K562 (cell line): ENCODE data around the gene ALKBH8. TPM values are rescaled to one million over a fixed set of nuclear protein-coding genes. Genes with fewer than 3 reads are reported as not detected.

Source experiments
- BRD4 ChIP-seq: fragments of 200-600 bp; sonication (generic); IDR thresholded peaks from 2 replicates; pipeline ENCODE4 v1.6.1; 2017; ENCODE audit warnings: inconsistent platforms
- ETS2 ChIP-seq: IDR thresholded peaks from 2 replicates; pipeline ENCODE4 v1.6.1; 2016; ENCODE audit warnings: borderline replicate concordance, missing genetic modification characterization, mild to moderate bottlenecking, moderate library complexity, missing compliant biosample characterization; ENCODE audit not compliant: poor library complexity, severe bottlenecking
- FOXK1 ChIP-seq: sonication (generic); formaldehyde crosslinking; IDR thresholded peaks from 2 replicates; pipeline ENCODE4 v1.8.0; 2022; ENCODE audit warnings: missing genetic modification reagents, mild to moderate bottlenecking, borderline replicate concordance
- NFE2 ChIP-seq: IDR thresholded peaks from 2 replicates; pipeline ENCODE4 v1.6.1; 2014; ENCODE audit warnings: antibody characterized with exemption, low read depth
- NUFIP1 ChIP-seq: fragments of 450-650 bp; IDR thresholded peaks from 2 replicates; pipeline ENCODE4 v1.6.1; 2018; ENCODE audit not compliant: partially characterized antibody
- SAFB ChIP-seq: fragments of 200-400 bp; formaldehyde crosslinking; IDR thresholded peaks from 2 replicates; pipeline ENCODE4 v1.6.1; 2017; ENCODE audit warnings: low read depth, low read length, borderline replicate concordance
- ZFPM2 ChIP-seq: fragments of 250-450 bp; sonication (Bioruptor Pico); IDR thresholded peaks from 2 replicates; pipeline ENCODE4 v1.5.1; 2022; ENCODE audit warnings: mild to moderate bottlenecking
- ZHX1 ChIP-seq: fragments of 150-350 bp; conservative IDR thresholded peaks from 2 replicates; pipeline ENCODE4 v1.6.1; 2014; ENCODE audit warnings: low read length
- ZNF134 ChIP-seq: fragments of 250-450 bp; sonication (Bioruptor Pico); conservative IDR thresholded peaks from 2 replicates; pipeline ENCODE4 v1.4.0; 2020
- ZNF143 ChIP-seq: sonication (generic); formaldehyde crosslinking; IDR thresholded peaks from 2 replicates; pipeline ENCODE4 v1.9.0; 2022; ENCODE audit warnings: mild to moderate bottlenecking, missing genetic modification reagents
- ZNF398 ChIP-seq: fragments of 250-450 bp; sonication (Bioruptor Pico); IDR thresholded peaks from 2 replicates; pipeline ENCODE4 v1.8.0; 2021; ENCODE audit warnings: moderate library complexity, mild to moderate bottlenecking, inconsistent platforms
- polyA plus RNA-seq, 8 experiments: library from polyadenylated mRNA; depleted of rRNA in 4 of 8; stranded (reverse) in 5 of 8; unstranded in 3 of 8; fragments of >200 nt; fragmentation: Nextera tagmentation in 2 of 8; fragmentation: Illumina TruSeq in 1 of 8; extraction: Ambion mirVana in 2 of 8; extraction: Trizol in 1 of 8; gene quantifications; 2 replicates each; pipeline versions ENCODE4 v1.2.1 to v1.2.3, GENCODE V29; 2011 to 2014; ENCODE audit warnings: inconsistent platforms in 1 of 8, missing spikeins in 1 of 8
- total RNA-seq, 7 experiments: library from RNA; depleted of rRNA in 6 of 7; stranded (reverse); fragments of >200 nt in 6 of 7; fragmentation: Illumina TruSeq in 2 of 7; extraction: Trizol in 2 of 7; gene quantifications; 2 replicates each; pipeline versions ENCODE4 v1.2.1 to v1.2.3, GENCODE V29; 2011 to 2021; ENCODE audit warnings: low replicate concordance in 1 of 7
- TF ChIP-seq, protein P1 (sequence below): fragments of 450-650 bp; IDR thresholded peaks from 2 replicates; pipeline ENCODE4 v1.6.1; 2017; ENCODE audit warnings: mild to moderate bottlenecking, moderate library complexity
- TF ChIP-seq, protein P2 (sequence below): fragments of 450-650 bp; IDR thresholded peaks from 2 replicates; pipeline ENCODE4 v1.6.1; 2016; ENCODE audit warnings: missing biosample characterization, missing genetic modification characterization
- TF ChIP-seq, protein P3 (sequence below): fragments of 250-450 bp; sonication (Bioruptor Pico); IDR thresholded peaks from 2 replicates; pipeline ENCODE4 v1.4.0; 2020; ENCODE audit warnings: borderline replicate concordance
- TF ChIP-seq, protein P4 (sequence below): fragments of 450-650 bp; IDR thresholded peaks from 2 replicates; pipeline ENCODE4 v1.6.1; 2016; ENCODE audit warnings: borderline replicate concordance

Gene ALKBH8
- total and polyA plus RNA-seq, 9 of the 15 experiments (the other 6 are each of a cell fraction or from before 2014, with no cell fraction given), result 4.3 to 14.4 (median 9.1) TPM

DNA sequence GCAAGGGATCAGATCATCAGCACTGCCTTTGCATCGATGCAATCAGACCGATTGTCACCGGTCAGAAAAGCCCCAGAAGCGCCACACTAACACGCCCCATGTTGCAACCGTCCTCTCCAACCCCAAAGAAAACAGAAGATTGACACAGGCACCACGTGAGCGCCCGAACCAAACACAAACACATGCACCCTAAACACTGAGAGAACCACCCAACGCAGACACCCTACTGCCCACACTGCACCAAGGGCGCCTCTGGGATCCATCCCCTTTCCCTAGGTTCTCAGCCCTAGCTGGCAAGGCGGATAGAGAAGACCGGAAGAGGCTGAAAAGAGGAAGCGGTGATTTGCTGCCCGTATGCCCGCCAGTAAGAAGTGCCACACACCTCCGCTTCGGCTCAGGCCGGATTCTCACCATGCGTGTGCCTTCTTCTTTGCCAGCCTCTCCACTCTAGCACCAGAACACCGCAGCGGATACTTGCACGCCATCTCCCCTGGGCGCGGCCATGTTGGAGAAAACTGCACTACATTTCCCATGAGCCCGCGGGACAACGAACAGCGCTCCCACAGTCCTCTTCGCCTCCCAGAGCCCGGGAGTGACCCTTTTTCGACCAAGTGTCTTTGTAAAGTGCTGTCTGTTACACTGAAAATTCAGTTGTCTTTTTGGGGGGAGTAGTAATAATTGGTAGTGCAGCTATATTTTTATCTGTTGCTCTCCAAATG, at the start of gene ALKBH8 (continued):
- TF ChIP-seq FOXK1 (CRISPR knock-in tag), result peak; percentile 22; the same call in 1 of the 2 replicates
- TF ChIP-seq ZNF143 (CRISPR knock-in tag), result peak; percentile 95
- TF ChIP-seq, protein P1, sequence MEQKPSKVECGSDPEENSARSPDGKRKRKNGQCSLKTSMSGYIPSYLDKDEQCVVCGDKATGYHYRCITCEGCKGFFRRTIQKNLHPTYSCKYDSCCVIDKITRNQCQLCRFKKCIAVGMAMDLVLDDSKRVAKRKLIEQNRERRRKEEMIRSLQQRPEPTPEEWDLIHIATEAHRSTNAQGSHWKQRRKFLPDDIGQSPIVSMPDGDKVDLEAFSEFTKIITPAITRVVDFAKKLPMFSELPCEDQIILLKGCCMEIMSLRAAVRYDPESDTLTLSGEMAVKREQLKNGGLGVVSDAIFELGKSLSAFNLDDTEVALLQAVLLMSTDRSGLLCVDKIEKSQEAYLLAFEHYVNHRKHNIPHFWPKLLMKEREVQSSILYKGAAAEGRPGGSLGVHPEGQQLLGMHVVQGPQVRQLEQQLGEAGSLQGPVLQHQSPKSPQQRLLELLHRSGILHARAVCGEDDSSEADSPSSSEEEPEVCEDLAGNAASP, result no peak
- TF ChIP-seq ZNF134 (CRISPR knock-in tag), result no peak
- TF ChIP-seq SAFB, result no peak
- TF ChIP-seq BRD4, result no peak
- TF ChIP-seq, protein P2, sequence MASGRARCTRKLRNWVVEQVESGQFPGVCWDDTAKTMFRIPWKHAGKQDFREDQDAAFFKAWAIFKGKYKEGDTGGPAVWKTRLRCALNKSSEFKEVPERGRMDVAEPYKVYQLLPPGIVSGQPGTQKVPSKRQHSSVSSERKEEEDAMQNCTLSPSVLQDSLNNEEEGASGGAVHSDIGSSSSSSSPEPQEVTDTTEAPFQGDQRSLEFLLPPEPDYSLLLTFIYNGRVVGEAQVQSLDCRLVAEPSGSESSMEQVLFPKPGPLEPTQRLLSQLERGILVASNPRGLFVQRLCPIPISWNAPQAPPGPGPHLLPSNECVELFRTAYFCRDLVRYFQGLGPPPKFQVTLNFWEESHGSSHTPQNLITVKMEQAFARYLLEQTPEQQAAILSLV (tag), result no peak
- no peak; the same call in 1 of the 2 replicates for TF ChIP-seq NFE2
- no peak for TF ChIP-seq NUFIP1
- TF ChIP-seq ZNF398, result no peak
- TF ChIP-seq ZHX1, result no peak
- TF ChIP-seq ZFPM2 (CRISPR knock-in tag), result no peak
- TF ChIP-seq, protein P3, sequence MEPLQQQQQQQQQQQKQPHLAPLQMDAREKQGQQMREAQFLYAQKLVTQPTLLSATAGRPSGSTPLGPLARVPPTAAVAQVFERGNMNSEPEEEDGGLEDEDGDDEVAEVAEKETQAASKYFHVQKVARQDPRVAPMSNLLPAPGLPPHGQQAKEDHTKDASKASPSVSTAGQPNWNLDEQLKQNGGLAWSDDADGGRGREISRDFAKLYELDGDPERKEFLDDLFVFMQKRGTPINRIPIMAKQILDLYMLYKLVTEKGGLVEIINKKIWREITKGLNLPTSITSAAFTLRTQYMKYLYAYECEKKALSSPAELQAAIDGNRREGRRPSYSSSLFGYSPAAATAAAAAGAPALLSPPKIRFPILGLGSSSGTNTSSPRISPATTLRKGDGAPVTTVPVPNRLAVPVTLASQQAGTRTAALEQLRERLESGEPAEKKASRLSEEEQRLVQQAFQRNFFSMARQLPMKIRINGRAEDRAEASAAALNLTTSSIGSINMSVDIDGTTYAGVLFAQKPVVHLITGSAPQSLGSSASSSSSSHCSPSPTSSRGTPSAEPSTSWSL (CRISPR knock-in tag), result no peak
- TF ChIP-seq ETS2, result no peak
- TF ChIP-seq, protein P4, sequence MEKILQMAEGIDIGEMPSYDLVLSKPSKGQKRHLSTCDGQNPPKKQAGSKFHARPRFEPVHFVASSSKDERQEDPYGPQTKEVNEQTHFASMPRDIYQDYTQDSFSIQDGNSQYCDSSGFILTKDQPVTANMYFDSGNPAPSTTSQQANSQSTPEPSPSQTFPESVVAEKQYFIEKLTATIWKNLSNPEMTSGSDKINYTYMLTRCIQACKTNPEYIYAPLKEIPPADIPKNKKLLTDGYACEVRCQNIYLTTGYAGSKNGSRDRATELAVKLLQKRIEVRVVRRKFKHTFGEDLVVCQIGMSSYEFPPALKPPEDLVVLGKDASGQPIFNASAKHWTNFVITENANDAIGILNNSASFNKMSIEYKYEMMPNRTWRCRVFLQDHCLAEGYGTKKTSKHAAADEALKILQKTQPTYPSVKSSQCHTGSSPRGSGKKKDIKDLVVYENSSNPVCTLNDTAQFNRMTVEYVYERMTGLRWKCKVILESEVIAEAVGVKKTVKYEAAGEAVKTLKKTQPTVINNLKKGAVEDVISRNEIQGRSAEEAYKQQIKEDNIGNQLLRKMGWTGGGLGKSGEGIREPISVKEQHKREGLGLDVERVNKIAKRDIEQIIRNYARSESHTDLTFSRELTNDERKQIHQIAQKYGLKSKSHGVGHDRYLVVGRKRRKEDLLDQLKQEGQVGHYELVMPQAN, result peak; percentile 99
